OCI-LY3 (cell line): ENCODE results near the gene CFAP54.
"Not testable (repeated sequence)": the region's sequence is repeated elsewhere in the genome, so short reads cannot be mapped to it uniquely, and the experiment has no call there.

Experiments
- H2AFZ ChIP-seq: fragments of 200-600, 300-600 bp; shearing (Covaris generic); 2 replicates; pipeline ENCODE4 v1.6.0; 2014; ENCODE audit warnings: antibody characterized with exemption, low read depth, low read length
- H3K27ac ChIP-seq: fragments of 200-600, 300-600 bp; sonication (generic); 2 replicates; pipeline ENCODE4 v1.5.1; 2014; ENCODE audit warnings: mild to moderate bottlenecking, low read length, moderate library complexity, mixed read lengths
- H3K27me3 ChIP-seq: fragments of 200-600, 300-600 bp; sonication (generic); 2 replicates; pipeline ENCODE4 v1.6.1; 2014; ENCODE audit warnings: low read depth, low read length, mixed read lengths
- H3K36me3 ChIP-seq: fragments of 200-600, 300-600 bp; sonication (generic); replicated peaks from 2 replicates; pipeline ENCODE3; 2014; ENCODE audit warnings: low read depth, low read length, mixed read lengths
- H3K4me1 ChIP-seq: fragments of 300-600, 200-600 bp; sonication (generic); 2 replicates; pipeline ENCODE4 v1.6.1; 2014; ENCODE audit warnings: low read length, mixed read lengths
- H3K4me2 ChIP-seq: fragments of 200-600, 300-600 bp; sonication (generic); 2 replicates; pipeline ENCODE4 v1.6.1; 2014; ENCODE audit warnings: low read length, mixed read lengths
- H3K4me3 ChIP-seq: fragments of 300-600, 200-600 bp; sonication (generic); 2 replicates; pipeline ENCODE4 v1.5.1; 2014; ENCODE audit warnings: antibody characterized with exemption, mild to moderate bottlenecking, low read length, moderate library complexity
- H3K79me2 ChIP-seq: fragments of 300-600, 200-600 bp; shearing (Covaris generic); 2 replicates; pipeline ENCODE4 v1.6.1; 2014; ENCODE audit warnings: mild to moderate bottlenecking, low read length, mixed read lengths
- H3K9ac ChIP-seq: fragments of 300-600, 200-600 bp; shearing (Covaris generic); 2 replicates; pipeline ENCODE4 v1.6.0; 2014; ENCODE audit warnings: mild to moderate bottlenecking, low read length, moderate library complexity
- H3K9me3 ChIP-seq: fragments of 200-600, 300-600 bp; shearing (Covaris generic); 2 replicates; pipeline ENCODE4 v1.6.1; 2014; ENCODE audit warnings: low read length, mixed read lengths; ENCODE audit not compliant: insufficient read depth
- H4K20me1 ChIP-seq: fragments of 200-600, 300-600 bp; sonication (generic); 2 replicates; pipeline ENCODE4 v1.6.1; 2016; ENCODE audit warnings: low read length, mixed read lengths; ENCODE audit not compliant: insufficient read depth
- EZH2phosphoT487 ChIP-seq: fragments of 200-600 bp; shearing (Covaris generic); IDR thresholded peaks from 2 replicates; pipeline ENCODE4 v1.6.1; 2018; ENCODE audit warnings: antibody characterized with exemption, mixed run types, low read depth
- TF ChIP-seq, protein P1 (sequence below): fragments of 200-600, 300-600 bp; sonication (generic); IDR thresholded peaks from 2 replicates; pipeline ENCODE4 v1.5.1; 2014; ENCODE audit warnings: antibody characterized with exemption, low read length, low read depth

Gene CFAP54

DNA sequence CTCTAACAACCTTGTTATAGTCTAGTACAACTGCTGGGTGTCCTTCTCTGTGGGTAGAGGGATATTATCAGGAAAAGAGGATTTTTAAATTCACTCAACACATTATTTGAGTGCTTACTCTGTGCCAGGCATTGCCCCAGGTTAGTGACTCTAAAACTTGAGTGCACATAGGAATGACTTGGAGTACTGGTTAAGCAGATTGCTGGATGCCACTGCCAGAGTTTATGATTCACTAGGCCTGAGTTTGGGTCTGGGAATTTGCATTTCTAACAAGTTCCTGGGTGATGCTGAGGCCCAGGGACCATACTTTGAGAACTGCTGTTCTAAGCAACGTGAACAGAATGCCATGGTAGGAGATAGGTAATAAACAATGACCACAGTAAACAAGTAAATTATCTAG, 96.6 kb downstream of the CFAP54 start:
- no peaks in the 10 kb centered on the region for H3K79me2 ChIP-seq
- no peaks in the 10 kb centered on the region for H3K4me1 ChIP-seq
- no peaks in the 10 kb centered on the region for H4K20me1 ChIP-seq
- no peak for TF ChIP-seq EZH2phosphoT487
- TF ChIP-seq, protein P1, sequence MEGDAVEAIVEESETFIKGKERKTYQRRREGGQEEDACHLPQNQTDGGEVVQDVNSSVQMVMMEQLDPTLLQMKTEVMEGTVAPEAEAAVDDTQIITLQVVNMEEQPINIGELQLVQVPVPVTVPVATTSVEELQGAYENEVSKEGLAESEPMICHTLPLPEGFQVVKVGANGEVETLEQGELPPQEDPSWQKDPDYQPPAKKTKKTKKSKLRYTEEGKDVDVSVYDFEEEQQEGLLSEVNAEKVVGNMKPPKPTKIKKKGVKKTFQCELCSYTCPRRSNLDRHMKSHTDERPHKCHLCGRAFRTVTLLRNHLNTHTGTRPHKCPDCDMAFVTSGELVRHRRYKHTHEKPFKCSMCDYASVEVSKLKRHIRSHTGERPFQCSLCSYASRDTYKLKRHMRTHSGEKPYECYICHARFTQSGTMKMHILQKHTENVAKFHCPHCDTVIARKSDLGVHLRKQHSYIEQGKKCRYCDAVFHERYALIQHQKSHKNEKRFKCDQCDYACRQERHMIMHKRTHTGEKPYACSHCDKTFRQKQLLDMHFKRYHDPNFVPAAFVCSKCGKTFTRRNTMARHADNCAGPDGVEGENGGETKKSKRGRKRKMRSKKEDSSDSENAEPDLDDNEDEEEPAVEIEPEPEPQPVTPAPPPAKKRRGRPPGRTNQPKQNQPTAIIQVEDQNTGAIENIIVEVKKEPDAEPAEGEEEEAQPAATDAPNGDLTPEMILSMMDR = no peak
- no peak overlapping the region for H3K4me2 ChIP-seq
- H2AFZ ChIP-seq = no peak overlapping the region
- H3K27me3 ChIP-seq = no peaks in the 10 kb centered on the region
- H3K36me3 ChIP-seq = no peaks in the 10 kb centered on the region
- no peak overlapping the region for H3K9ac ChIP-seq
- no peak overlapping the region for H3K4me3 ChIP-seq
- no peak overlapping the region for H3K27ac ChIP-seq
- no peaks in the 10 kb centered on the region for H3K9me3 ChIP-seq

DNA sequence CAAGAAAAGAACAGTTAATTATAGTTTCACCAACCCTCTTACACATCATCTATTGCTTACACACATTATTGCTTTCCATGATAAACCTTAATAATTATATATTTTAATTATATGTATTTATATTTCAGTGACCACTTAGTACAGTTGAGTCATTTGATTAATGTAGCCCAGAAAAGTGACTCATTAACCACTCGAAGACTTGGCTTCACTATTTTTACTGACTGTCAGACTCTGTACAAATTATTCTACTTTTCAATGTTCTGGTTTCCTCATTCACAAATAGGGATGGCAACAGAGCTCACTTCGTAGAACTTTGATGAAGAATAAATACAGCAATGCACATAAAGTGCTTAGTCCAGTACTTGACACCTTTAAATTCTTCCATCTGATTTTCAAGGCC, 98.3 kb downstream of the CFAP54 start:
- TF ChIP-seq, protein P1 = no peak
- TF ChIP-seq EZH2phosphoT487 = no peak
- Histone ChIP-seq H3K79me2 (no peaks in the 10 kb centered on the region), H2AFZ (0 out of 2 replicates have a peak overlapping the region, but pooled peaks have one; percentile 22), H3K36me3 (no peaks in the 10 kb centered on the region), H3K4me3 (no peak overlapping the region), H3K9ac (no peak overlapping the region), H3K4me2 (no peak overlapping the region), H3K4me1 (no peaks in the 10 kb centered on the region), H3K9me3 (no peaks in the 10 kb centered on the region), H3K27ac (no peak overlapping the region), H4K20me1 (no peaks in the 10 kb centered on the region), H3K27me3 (no peaks in the 10 kb centered on the region)

DNA sequence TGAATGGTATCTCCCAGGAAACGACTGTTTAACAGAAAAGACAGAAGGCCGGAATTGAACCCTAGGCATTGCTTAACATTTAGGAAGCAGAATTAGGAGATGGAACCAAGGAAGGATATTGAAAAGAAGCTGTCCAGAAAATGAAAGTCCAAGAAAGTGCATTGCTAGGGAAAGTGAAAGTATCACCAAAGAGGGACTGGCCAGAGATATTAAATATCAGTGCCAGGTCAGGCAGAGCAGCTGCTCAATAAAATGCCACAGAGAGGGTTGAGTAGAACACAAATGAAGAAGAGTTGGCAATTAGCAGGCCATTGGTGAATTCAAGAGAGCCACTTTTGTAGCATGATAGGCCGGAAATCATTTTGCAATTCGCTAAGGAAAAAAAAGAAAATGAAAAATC, 101.6 kb downstream of the CFAP54 start:
- H2AFZ ChIP-seq = no peak overlapping the region
- no peak overlapping the region for H3K4me3 ChIP-seq
- H3K36me3 ChIP-seq = no peaks in the 10 kb centered on the region
- H3K9ac ChIP-seq = no peak overlapping the region
- no peak overlapping the region for H3K4me2 ChIP-seq
- H3K9me3 ChIP-seq = no peaks in the 10 kb centered on the region
- no peaks in the 10 kb centered on the region for H3K4me1 ChIP-seq
- no peaks in the 10 kb centered on the region for H3K27me3 ChIP-seq
- H4K20me1 ChIP-seq = no peaks in the 10 kb centered on the region
- TF ChIP-seq EZH2phosphoT487 = no peak
- TF ChIP-seq, protein P1 = no peak
- no peaks in the 10 kb centered on the region for H3K79me2 ChIP-seq
- no peak overlapping the region for H3K27ac ChIP-seq

DNA sequence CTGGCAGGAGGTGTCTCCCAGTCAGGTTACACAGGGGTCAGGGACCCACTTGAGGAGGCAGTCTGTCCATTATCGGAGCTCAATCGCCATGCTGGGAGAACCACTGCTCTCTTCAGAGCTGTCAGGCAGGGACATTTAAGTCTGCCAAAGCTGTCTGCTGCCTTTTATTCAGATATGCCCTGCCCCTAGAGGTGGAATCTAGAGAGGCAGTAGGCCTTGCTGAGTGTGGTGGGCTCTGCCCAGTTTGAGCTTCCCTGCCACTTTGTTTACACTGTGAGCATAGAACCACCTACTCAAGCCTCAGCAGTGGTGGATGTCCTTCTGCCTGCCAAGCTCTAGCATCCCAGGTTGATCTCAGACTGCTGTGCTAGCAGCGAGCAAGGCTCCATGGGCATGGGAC, 115.0 kb downstream of the CFAP54 start:
- not testable (repeated sequence) for H4K20me1 ChIP-seq, H3K4me1 ChIP-seq, H3K4me2 ChIP-seq

DNA sequence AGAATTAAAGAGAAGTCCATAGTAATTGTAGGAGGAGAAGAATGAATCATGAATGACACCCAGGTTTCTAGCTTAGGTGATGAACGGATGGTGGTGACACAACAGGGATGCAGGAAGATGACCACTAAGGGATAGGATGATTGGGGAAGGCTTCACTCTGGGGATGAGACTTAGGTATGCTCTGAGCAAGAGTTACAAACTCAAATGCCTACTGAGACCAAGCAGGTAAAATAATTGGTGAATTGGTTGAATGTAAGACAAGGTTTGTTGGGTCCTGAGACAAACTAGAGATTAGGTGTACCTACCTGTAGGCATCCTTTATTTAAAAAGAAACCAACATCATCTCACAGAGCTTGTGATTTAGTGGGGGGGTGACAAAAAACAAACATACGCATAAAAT, 116.3 kb downstream of the CFAP54 start:
- no peak for TF ChIP-seq EZH2phosphoT487
- TF ChIP-seq, protein P1 = no peak
- Histone ChIP-seq H3K4me1 (no peaks in the 10 kb centered on the region), H3K4me2 (no peak overlapping the region), H3K27me3 (peaks cover 12% of the 10 kb centered on the region), H3K36me3 (no peaks in the 10 kb centered on the region), H4K20me1 (no peaks in the 10 kb centered on the region), H2AFZ (no peak overlapping the region), H3K9ac (no peak overlapping the region), H3K27ac (no peak overlapping the region), H3K9me3 (no peaks in the 10 kb centered on the region), H3K4me3 (no peak overlapping the region), H3K79me2 (no peaks in the 10 kb centered on the region)

More for the DNA sequence above, 115.0 kb downstream of the CFAP54 start:
- H3K79me2 ChIP-seq, H3K4me3 ChIP-seq, H3K9ac ChIP-seq, H3K9me3 ChIP-seq, H3K36me3 ChIP-seq, H2AFZ ChIP-seq, H3K27ac ChIP-seq: not testable (repeated sequence)
- H3K27me3 ChIP-seq = peaks cover 12% of the 10 kb centered on the region
